Stomach (tissue), 9 donors: ENCODE results near the gene C1orf50. TPM values are rescaled to one million over a fixed set of nuclear protein-coding genes. Genes with fewer than 3 reads are reported as not detected.

Experiments
- DNase-seq, 2 donors: peaks; one replicate each; pipeline versions ENCODE4 v3.0.0 to v3.0.0-alpha.2; 2013 to 2019
- H3K27ac ChIP-seq, 5 donors: fragments of 200-600 bp in 4 of 5; sonication (generic) in 4 of 5; one replicate each; pipeline ENCODE4 v1.5.1; 2013 to 2019; ENCODE audit warnings: mild to moderate bottlenecking in 1 of 5, moderate library complexity in 1 of 5
- H3K27me3 ChIP-seq, 3 donors: fragments of 200-600 bp; sonication (generic); one replicate each; pipeline ENCODE4 v1.5.1; 2017 to 2019; ENCODE audit warnings: mixed run types in 1 of 3
- H3K36me3 ChIP-seq, 4 donors: fragments of 200-600 bp; sonication (generic); 1 replicate in 3 of 4; 2 replicates in 1 of 4; pipeline ENCODE4 v1.5.1; 2016 to 2019
- H3K4me1 ChIP-seq, 4 donors: fragments of 200-600 bp; sonication (generic); one replicate each; pipeline ENCODE4 v1.5.1; 2016 to 2019
- H3K4me3 ChIP-seq, 4 donors: fragments of 200-600 bp; sonication (generic) in 3 of 4; one replicate each; pipeline ENCODE4 v1.5.1; 2016 to 2019; ENCODE audit warnings: mild to moderate bottlenecking in 1 of 4
- H3K9me3 ChIP-seq, 4 donors: fragments of 200-600 bp; sonication (generic); one replicate each; pipeline ENCODE4 v1.5.1; 2016 to 2019
- EP300 ChIP-seq: sonication (generic); formaldehyde crosslinking; IDR thresholded peaks from one replicate; pipeline ENCODE4 v1.6.1; 2017; ENCODE audit warnings: antibody characterized with exemption
- POLR2A ChIP-seq, 4 donors: fragments of 450-650 bp; IDR thresholded peaks; one replicate each; pipeline ENCODE4 v1.6.1; 2016; ENCODE audit warnings: antibody characterized with exemption in 4 of 4, control low read depth in 2 of 4, mild to moderate bottlenecking in 1 of 4, moderate library complexity in 1 of 4
- POLR2AphosphoS5 ChIP-seq, 3 donors: sonication (generic); formaldehyde crosslinking; IDR thresholded peaks; one replicate each; pipeline ENCODE4 v1.6.1; 2016; ENCODE audit warnings: antibody characterized with exemption in 3 of 3
- WGBS, 5 donors: extraction: QIAGEN DNeasy Blood & Tissue Kit in 3 of 5; methylation state at CpG; one replicate each; pipeline versions ENCODE4 v1.1.5 to v1.1.7; 2013 to 2018; 5-methylcytosine and 5-hydroxymethylcytosine counted together
- intact Hi-C: fragments of 100-400 bp; cut with DNase I; formaldehyde crosslinking; loops from one replicate; pipeline ENCODE4 v1.15.1; 2023; ENCODE audit warnings: low total_unique reads
- polyA plus RNA-seq, 3 donors: library from polyadenylated mRNA; stranded (reverse); fragments of 200-250 nt; gene quantifications; one replicate each; pipeline ENCODE4 v1.2.3, GENCODE V29; 2013
- total RNA-seq, 5 donors: library from RNA; depleted of rRNA; stranded (reverse); fragments of >200 nt; gene quantifications; one replicate each; pipeline versions ENCODE4 v1.1.0 to v1.2.3, GENCODE V29; 2014 to 2016
- TF ChIP-seq, protein P1 (sequence below), 7 experiments: fragments of 450-650 bp in 4 of 7; fragments of 200-600 bp in 3 of 7; sonication (generic) in 3 of 7; IDR thresholded peaks; one replicate each; pipeline ENCODE4 v1.5.1; 2016 to 2019; ENCODE audit warnings: antibody characterized with exemption in 7 of 7, control low read depth in 2 of 7, mild to moderate bottlenecking in 1 of 7
- donor health status: healthy with polysubstance abuse.
- donor health status: Bipolar disorder and iron deficiency.
- donor health status: healthy.

The C1orf50 gene
- total and polyA plus RNA-seq, 8 donors = 0.89 to 6.7 (median 5.0) TPM; not detected in 2

DNA sequence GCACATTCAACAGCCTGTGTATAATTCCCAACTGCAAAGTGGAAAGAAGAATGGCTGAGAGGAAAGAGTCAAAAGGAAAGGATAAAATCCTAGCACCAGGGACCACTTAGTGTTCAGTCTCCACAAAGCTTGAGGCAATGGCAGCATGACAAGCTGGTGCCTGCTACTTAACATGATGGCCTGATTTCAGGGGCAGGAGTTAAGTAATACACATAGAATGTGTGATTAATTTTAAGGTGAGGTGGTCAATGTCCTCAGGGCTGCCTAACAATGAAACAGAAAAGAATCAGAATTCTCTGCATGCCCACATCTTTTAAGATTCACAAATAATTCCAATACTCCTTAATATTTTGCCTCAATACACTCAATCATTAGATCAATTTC lies 9.2 kb upstream of the C1orf50 start:
- DNase-seq = no peak
- H3K27me3 ChIP-seq = no peaks in the 10 kb centered on the region
- no peak overlapping the region for H3K4me3 ChIP-seq
- H3K27ac ChIP-seq = no peak overlapping the region
- TF ChIP-seq, protein P1, sequence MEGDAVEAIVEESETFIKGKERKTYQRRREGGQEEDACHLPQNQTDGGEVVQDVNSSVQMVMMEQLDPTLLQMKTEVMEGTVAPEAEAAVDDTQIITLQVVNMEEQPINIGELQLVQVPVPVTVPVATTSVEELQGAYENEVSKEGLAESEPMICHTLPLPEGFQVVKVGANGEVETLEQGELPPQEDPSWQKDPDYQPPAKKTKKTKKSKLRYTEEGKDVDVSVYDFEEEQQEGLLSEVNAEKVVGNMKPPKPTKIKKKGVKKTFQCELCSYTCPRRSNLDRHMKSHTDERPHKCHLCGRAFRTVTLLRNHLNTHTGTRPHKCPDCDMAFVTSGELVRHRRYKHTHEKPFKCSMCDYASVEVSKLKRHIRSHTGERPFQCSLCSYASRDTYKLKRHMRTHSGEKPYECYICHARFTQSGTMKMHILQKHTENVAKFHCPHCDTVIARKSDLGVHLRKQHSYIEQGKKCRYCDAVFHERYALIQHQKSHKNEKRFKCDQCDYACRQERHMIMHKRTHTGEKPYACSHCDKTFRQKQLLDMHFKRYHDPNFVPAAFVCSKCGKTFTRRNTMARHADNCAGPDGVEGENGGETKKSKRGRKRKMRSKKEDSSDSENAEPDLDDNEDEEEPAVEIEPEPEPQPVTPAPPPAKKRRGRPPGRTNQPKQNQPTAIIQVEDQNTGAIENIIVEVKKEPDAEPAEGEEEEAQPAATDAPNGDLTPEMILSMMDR (IDR thresholded peaks at IDR 0.05) = no peak
- TF ChIP-seq EP300 (no peak), POLR2AphosphoS5 (IDR thresholded peaks at IDR 0.05) (no peak)
- intact Hi-C loops = no loop called here
- H3K36me3 ChIP-seq = peaks cover 39 to 87% (median 75%) of the 10 kb centered on the region in 4 donors
- peaks cover 0 to 7% (median 2%) of the 10 kb centered on the region in 4 donors for H3K4me1 ChIP-seq
- H3K9me3 ChIP-seq = no peaks in the 10 kb centered on the region

DNA sequence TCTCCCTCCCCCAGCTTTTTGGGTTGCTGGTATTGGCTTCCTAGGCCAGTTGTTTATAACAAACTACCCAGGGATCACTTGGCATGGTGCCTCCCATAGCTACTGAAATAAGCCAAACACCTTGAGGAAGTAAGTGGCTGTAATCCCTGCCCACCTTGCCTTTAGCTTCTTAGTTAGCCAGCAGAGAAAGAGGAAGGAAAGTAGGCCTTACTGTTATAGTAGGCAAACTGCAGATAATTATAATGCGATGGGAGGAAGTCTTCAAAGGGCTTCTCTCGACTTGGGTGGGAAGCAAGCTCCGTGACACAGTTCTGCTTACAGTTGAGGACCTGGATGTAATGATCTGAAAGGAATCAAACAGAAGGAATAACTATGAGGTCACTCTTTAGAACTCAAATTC lies 8.4 kb upstream of the C1orf50 start:
- H3K27me3 ChIP-seq = no peaks in the 10 kb centered on the region
- no peak for DNase-seq
- no peak for TF ChIP-seq POLR2AphosphoS5 (IDR thresholded peaks at IDR 0.05)
- TF ChIP-seq POLR2A (IDR thresholded peaks at IDR 0.05) = no peak
- TF ChIP-seq, protein P1 (IDR thresholded peaks at IDR 0.05) = no peak
- no peak for TF ChIP-seq EP300
- peaks cover 39 to 79% (median 67%) of the 10 kb centered on the region in 4 donors for H3K36me3 ChIP-seq
- peaks cover 0 to under 1% (median under 1%) of the 10 kb centered on the region in 4 donors for H3K4me1 ChIP-seq
- H3K9me3 ChIP-seq = no peaks in the 10 kb centered on the region
- no peak overlapping the region for H3K27ac ChIP-seq
- intact Hi-C loops = no loop called here
- H3K4me3 ChIP-seq = no peak overlapping the region
- 70 to 83% (median 79%) methylated on average over 3 of the region's 3 CpGs for WGBS, 5 donors

DNA sequence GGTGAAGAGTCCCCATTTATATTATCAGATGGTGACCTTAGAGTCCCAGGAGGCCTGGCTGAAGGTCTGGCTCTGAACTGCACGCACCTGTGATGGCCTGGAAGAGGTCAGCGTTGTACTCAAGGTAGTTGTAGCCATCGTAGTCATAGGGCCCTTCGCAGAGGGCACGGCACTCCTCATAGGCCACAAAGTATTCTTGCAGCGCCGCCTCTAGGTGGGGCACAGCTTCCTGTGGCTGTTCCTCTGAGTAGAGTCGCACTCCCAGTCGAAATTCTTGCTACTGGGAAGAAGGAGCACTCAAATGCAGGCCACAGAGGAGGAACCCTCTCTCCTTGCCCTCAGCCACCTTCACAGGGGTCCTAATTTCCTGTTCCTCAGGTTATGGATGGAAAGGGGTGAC lies 7.9 kb upstream of the C1orf50 start:
- Histone ChIP-seq H3K27ac (no peak overlapping the region), H3K9me3 (no peaks in the 10 kb centered on the region), H3K36me3 (peaks cover 36 to 75% (median 62%) of the 10 kb centered on the region in 4 donors), H3K4me1 (peaks cover 0 to 5% (median 2%) of the 10 kb centered on the region in 4 donors), H3K4me3 (no peak overlapping the region), H3K27me3 (no peaks in the 10 kb centered on the region)
- TF ChIP-seq POLR2A (IDR thresholded peaks at IDR 0.05) = no peak
- intact Hi-C loops = no loop called here
- DNase-seq = no peak
- 66 to 80% (median 76%) methylated on average over 8 to 9 of the region's 9 CpGs for WGBS, 5 donors

DNA sequence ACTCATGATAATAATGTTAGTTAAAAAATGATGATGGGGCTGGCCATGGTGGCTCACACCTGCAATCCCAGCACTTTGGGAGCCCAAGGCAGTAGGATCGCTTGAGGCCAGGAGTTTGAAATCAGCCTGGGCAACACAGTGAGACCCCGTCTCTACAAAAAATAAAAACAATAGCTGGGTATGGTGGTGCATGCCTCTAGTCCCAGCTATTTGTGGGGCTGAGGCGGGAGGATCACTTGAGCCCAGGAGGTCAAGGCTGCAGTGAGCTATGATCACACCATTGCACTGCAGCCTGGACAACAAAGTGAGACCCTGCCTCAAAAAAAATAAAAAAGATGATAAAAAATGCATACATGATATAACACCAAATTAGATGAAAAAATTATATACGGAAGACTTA lies 5.5 kb upstream of the C1orf50 start:
- no peak overlapping the region for H3K4me3 ChIP-seq
- H3K4me1 ChIP-seq = peaks cover 8 to 28% (median 20%) of the 10 kb centered on the region in 4 donors
- WGBS, 5 donors = 94 to 97% (median 97%) methylated on average over 4 of the region's 4 CpGs
- DNase-seq = peak in 1 of 2 donors; percentile 0
- TF ChIP-seq POLR2A (IDR thresholded peaks at IDR 0.05) = no peak
- TF ChIP-seq, protein P1 (IDR thresholded peaks at IDR 0.05) = no peak
- no peak for TF ChIP-seq EP300
- no peak for TF ChIP-seq POLR2AphosphoS5 (IDR thresholded peaks at IDR 0.05)
- H3K36me3 ChIP-seq = peaks cover 16 to 50% (median 38%) of the 10 kb centered on the region in 4 donors
- H3K27me3 ChIP-seq = no peaks in the 10 kb centered on the region
- H3K9me3 ChIP-seq = no peaks in the 10 kb centered on the region
- no peak overlapping the region for H3K27ac ChIP-seq
- intact Hi-C loops = no loop called here

DNA sequence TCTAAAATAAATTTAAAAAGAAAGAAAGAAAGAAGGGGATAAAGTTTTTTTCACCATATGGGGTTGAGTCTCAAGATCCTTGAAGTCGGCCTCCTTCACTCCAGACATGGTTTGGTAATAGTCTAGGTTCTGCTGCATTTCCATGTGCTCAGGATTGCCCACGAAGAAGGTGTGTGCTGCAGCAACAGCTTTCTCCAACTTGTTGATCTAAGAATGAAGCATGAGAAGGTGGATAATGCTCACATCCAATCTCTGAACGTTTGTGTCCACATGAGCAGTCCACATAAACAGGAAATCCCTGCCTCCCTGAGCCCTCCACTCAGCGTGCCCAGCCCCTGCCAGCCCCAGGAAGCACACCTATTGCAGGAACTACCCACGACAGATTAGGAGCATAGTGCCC lies 4.8 kb upstream of the C1orf50 start:
- intact Hi-C loops = no loop called here
- 54 to 65% (median 62%) methylated on average over 5 of the region's 5 CpGs for WGBS, 5 donors
- H3K27ac ChIP-seq = no peak overlapping the region
- H3K4me3 ChIP-seq = no peak overlapping the region
- DNase-seq = no peak
- TF ChIP-seq POLR2AphosphoS5 (IDR thresholded peaks at IDR 0.05) = no peak
- no peak for TF ChIP-seq POLR2A (IDR thresholded peaks at IDR 0.05)
- TF ChIP-seq, protein P1 (IDR thresholded peaks at IDR 0.05) = no peak
- no peak for TF ChIP-seq EP300
- no peaks in the 10 kb centered on the region for H3K9me3 ChIP-seq
- H3K4me1 ChIP-seq = peaks cover 8 to 28% (median 20%) of the 10 kb centered on the region in 4 donors
- peaks cover 16 to 43% (median 34%) of the 10 kb centered on the region in 4 donors for H3K36me3 ChIP-seq
- H3K27me3 ChIP-seq = no peaks in the 10 kb centered on the region
